ENCODE data around the gene NUP107.

DNA sequence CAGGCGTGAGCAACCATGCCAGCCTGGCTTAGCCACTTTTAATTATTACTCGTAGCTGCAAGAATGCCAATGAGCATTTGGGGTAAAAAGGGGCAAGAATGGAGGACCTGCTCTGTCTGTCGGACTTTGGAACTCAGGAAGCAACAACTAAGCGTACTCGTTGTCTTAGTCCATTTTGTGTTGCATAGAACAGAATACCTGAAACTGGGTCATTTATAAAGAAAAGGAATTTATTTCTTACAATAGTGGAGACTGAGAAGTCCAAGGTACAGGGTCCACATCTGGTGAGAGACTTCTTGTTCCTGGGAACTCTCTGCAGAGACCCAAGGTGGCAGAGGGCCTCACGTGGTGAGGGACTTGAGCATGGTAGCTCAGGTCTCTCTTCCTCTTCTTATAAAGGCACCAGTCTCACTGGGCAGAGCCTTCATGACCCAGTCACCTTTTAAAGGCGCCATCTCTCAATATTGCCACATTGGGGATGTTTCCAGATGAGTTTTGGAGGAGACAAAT is 88.4 kb downstream of the NUP107 start:
- TF ChIP-seq CTCF (IDR thresholded peaks at IDR 0.05; ENCODE audit: low read depth, low read length) (no peak), EZH2phosphoT487 (IDR thresholded peaks at IDR 0.05; ENCODE audit: low read depth) (no peak)
